Thyroid gland (tissue), 4 donors: ENCODE results near the gene SLC38A10. TPM values are rescaled to one million over a fixed set of nuclear protein-coding genes. Genes with fewer than 3 reads are reported as not detected.

Experiments used
- DNase-seq, 2 donors: peaks; one replicate each; pipeline ENCODE4 v3.0.0-alpha.2; 2019
- H3K27ac ChIP-seq, 3 donors: fragments of 200-600 bp; sonication (generic); 1 replicate in 2 of 3; 2 replicates in 1 of 3; pipeline ENCODE4 v1.5.1; 2016 to 2019; ENCODE audit warnings: mild to moderate bottlenecking in 1 of 3, moderate library complexity in 1 of 3
- H3K27me3 ChIP-seq: fragments of 200-600 bp; sonication (generic); one replicate; pipeline ENCODE4 v1.5.1; 2019
- H3K36me3 ChIP-seq, 2 donors: fragments of 200-600 bp; sonication (generic); one replicate each; pipeline ENCODE4 v1.5.1; 2016 to 2019
- H3K4me1 ChIP-seq, 2 donors: fragments of 200-600 bp; sonication (generic); one replicate each; pipeline ENCODE4 v1.5.1; 2017 to 2019
- H3K4me3 ChIP-seq, 3 donors: fragments of 200-600 bp; sonication (generic); replicated peaks in 1 of 3; 1 replicate in 2 of 3; 2 replicates in 1 of 3; pipeline ENCODE4 v1.5.1; 2016; ENCODE audit warnings: mild to moderate bottlenecking in 1 of 3
- H3K9me3 ChIP-seq: fragments of 200-600 bp; sonication (generic); one replicate; pipeline ENCODE4 v1.5.1; 2017
- CTCF ChIP-seq, 6 experiments: fragments of 200-600 bp in 3 of 6; fragments of 450-650 bp in 3 of 6; sonication (generic) in 3 of 6; IDR thresholded peaks; one replicate each; pipeline ENCODE4 v1.5.1; 2016 to 2019; ENCODE audit warnings: antibody characterized with exemption in 6 of 6, mild to moderate bottlenecking in 2 of 6, inconsistent platforms in 1 of 6, moderate library complexity in 1 of 6
- POLR2A ChIP-seq, 2 donors: fragments of 450-650 bp; IDR thresholded peaks; one replicate each; pipeline ENCODE4 v1.6.1; 2017; ENCODE audit warnings: antibody characterized with exemption in 2 of 2, mild to moderate bottlenecking in 2 of 2, moderate library complexity in 1 of 2
- whole genome bisulfite sequencing, 2 donors: methylation state at CpG; one replicate each; pipeline ENCODE4 v1.1.5; 2017; 5-methylcytosine and 5-hydroxymethylcytosine counted together
- intact Hi-C: fragments of 100-400 bp; cut with DNase I; formaldehyde crosslinking; loops from one replicate; pipeline ENCODE4 v1.15.1; 2023
- total RNA-seq, 4 donors: library from RNA; depleted of rRNA; stranded (reverse); fragments of >200 nt; gene quantifications; one replicate each; pipeline ENCODE4 v1.2.3, GENCODE V29; 2016

The SLC38A10 gene
- total RNA-seq, 4 donors from 2014 or later = 81.8 to 140 (median 121) TPM

DNA sequence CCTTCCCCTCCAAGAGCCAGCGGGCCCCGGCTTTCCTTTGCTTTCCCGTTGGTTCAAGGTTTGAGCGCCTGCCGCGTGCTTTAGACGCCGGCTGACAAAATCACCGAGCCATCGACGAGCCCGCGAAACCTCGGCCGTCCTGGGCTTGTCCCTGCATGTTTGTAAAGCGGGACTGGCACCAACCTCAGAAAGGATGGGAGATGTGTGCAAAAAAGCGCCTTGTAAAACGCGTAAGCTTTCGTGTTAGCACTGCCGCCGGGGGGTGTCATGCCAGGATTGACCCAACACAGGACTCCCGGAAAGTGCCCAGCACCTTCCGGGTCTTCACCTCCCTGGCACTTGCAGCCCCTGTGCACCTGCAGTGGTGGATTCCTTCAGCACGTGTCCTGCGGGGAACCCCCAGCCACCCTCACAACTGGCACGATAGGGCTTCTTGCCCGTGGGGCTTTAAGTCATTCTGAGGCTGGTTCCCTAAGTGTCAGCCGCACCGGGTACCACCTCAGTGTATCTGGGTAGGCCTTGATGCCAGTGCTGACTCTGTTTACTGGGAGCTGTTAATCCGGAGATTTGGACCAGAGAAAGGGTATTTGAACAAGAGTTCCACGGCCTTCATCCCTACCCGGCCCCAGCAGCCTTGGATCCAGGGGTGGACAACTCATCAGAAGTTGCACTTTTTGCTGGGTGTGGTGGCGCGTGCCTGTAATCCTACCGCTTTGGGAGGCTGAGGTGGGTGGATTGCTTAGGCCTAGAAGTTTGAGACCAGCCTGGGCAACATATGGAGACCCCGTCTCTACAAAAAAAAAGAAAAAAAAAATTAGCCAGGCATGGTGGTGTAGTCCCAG is 55.2 kb downstream of the SLC38A10 start:
- intact Hi-C loops = loop anchor here (5.0 kb wide), 1 partner anchor 98 kb away; no protein-coding TSS in a partner anchor
- Histone ChIP-seq H3K36me3 (no peaks in the 10 kb centered on the region), H3K27ac (peak overlapping the region in 2 of 3 donors; percentile 72 to 74), H3K9me3 (no peaks in the 10 kb centered on the region), H3K27me3 (no peaks in the 10 kb centered on the region), H3K4me1 (peaks cover 20 to 22% of the 10 kb centered on the region in 2 donors), H3K4me3 (peak overlapping the region; percentile 34 to 98 (median 79))
- TF ChIP-seq POLR2A (IDR thresholded peaks at IDR 0.05) (no peak), CTCF (IDR thresholded peaks at IDR 0.05) (no peak)
- DNase-seq = no peak
- 14 to 30% methylated on average over 15 to 31 of the region's 37 CpGs for WGBS, 2 donors

DNA sequence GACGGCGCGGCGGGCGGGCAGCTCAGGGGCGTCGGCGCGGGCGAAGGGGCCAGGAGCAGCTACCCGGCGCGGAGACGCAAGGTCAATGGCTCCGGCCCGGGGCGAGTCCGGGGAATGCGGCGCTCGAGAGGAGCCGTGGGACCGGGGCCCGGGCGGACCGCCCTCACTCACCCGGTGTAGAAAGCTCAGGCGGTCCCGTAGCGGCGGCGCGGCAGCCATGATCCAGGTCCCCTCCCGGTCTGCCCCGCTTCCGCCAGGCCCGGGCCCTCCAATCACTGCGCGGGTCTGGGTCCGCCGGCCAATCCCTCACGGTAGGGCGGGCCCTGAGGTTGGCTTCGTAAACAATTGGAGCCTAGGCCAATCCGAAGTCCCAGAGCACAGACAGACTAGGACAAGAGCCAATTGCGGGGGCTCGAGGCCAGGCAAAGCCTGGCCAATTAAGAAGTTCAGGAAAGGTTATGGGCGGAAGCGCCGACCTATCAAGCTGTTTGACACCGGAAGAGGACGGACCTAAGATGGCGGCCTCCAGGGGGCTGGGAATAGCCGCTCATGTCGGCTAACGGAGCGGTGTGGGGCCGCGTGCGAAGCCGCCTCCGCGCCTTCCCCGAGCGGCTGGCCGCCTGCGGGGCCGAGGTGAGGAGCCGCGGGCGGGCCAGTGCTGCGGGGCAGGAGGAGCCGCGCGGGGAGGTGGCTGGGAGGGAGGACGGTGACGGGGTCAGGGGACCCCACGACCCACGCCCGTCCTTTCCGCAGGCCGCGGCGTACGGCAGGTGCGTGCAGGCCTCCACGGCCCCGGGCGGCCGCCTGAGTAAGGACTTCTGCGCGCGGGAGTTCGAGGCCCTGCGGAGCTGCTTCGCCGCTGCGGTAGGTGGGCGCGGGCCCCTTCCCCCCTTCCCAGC is 56.0 kb downstream of the SLC38A10 start, which contains the start of the genes NDUFAF8 and TEPSIN:
TSS of gene NDUFAF8 (plus strand) at position 504 of the 899 bp plus-strand sequence. CDS start at position 550, 46 bp downstream.
TSS of gene TEPSIN (minus strand) at position 241 of the 899 bp plus-strand sequence. CDS start at position 219, 22 bp downstream.
- peak within 1 kb of the TSS; percentile 79 to 98 (median 85) for H3K4me3 ChIP-seq
- intact Hi-C loops = loop anchor here (5.0 kb wide), 1 partner anchor 97 kb away; no protein-coding TSS in a partner anchor
- no peaks in the 10 kb centered on the region for H3K36me3 ChIP-seq
- peak; percentile 98 to 99 for DNase-seq
- H3K4me1 ChIP-seq = peaks cover 20 to 22% of the 10 kb centered on the region in 2 donors
- 0% methylated on average over 4 to 22 of the region's 100 CpGs for WGBS, 2 donors
- no peaks in the 10 kb centered on the region for H3K27me3 ChIP-seq
- H3K9me3 ChIP-seq = no peaks in the 10 kb centered on the region
- TF ChIP-seq CTCF (IDR thresholded peaks at IDR 0.05) (no peak), POLR2A (IDR thresholded peaks at IDR 0.05) (peak in 1 of 2 donors; percentile 73)
- peak within 1 kb of the TSS; percentile 65 to 74 (median 72) for H3K27ac ChIP-seq

GRCh38 chr17:81238490-81238814 is 56.7 kb downstream of the SLC38A10 start:
- no peaks in the 10 kb centered on the region for H3K36me3 ChIP-seq
- 0% methylated on average over 2 to 4 of the region's 26 CpGs for WGBS, 2 donors
- H3K4me1 ChIP-seq = peaks cover 20 to 22% of the 10 kb centered on the region in 2 donors
- no peaks in the 10 kb centered on the region for H3K9me3 ChIP-seq
- intact Hi-C loops = loop anchor here (5.0 kb wide), 1 partner anchor 96 kb away; no protein-coding TSS in a partner anchor
- no peak for TF ChIP-seq POLR2A (IDR thresholded peaks at IDR 0.05)
- TF ChIP-seq CTCF (IDR thresholded peaks at IDR 0.05) = no peak
- H3K4me3 ChIP-seq = peak overlapping the region; percentile 64 to 98 (median 85)
- DNase-seq = no peak
- peak overlapping the region in 1 of 3 donors; percentile 30 for H3K27ac ChIP-seq
- H3K27me3 ChIP-seq = no peaks in the 10 kb centered on the region

DNA sequence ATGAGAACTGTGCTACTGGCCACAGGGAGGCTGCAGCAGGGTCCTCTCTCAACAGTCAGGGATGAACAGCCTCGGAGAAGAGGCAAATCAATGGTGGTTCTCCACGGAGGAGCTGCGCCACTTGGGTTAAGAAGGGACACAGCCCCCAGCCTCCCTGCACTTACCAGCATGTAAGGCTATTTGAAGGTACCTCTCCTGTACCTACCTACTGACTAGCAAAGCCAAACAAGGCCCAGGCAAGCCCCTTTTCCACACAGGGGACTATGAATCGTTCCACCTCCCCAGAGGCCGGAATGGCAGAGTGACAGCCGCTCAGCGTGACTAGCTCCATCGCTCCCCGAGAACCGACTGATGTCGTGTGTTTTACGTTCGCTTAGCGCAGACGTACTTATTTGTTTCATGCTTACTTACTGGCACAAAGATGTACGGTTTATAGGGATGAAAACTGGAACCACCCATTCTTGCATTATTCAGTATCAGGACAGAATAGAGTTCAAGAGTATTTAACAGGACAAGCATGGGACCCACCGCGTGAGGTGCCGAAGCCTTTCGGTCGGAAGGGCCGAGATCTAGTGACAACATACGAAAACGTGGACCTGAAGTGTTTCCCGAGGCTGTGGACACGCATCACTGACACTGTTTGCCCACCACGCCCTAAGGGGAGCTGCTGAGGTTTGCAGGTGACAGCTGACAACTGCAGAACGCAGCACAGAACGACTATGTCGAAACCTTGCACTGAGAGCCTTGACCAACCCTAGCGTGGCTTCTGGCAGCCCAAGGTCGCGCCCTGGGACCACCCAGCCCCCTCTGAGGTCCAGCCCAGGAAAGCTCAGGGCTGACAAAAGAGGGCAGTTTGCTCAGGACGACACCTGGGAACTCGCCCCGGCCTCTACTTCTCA is 57.3 kb downstream of the SLC38A10 start:
- intact Hi-C loops = loop anchor here (5.0 kb wide), 1 partner anchor 96 kb away; no protein-coding TSS in a partner anchor
- Histone ChIP-seq H3K9me3 (no peaks in the 10 kb centered on the region), H3K27me3 (no peaks in the 10 kb centered on the region), H3K4me1 (peaks cover 20 to 22% of the 10 kb centered on the region in 2 donors), H3K27ac (no peak overlapping the region), H3K36me3 (peaks cover 0 to 3% of the 10 kb centered on the region in 2 donors), H3K4me3 (peak overlapping the region; percentile 64 to 98 (median 85))
- no peak for TF ChIP-seq CTCF (IDR thresholded peaks at IDR 0.05)
- no peak for TF ChIP-seq POLR2A (IDR thresholded peaks at IDR 0.05)
- no peak for DNase-seq
- WGBS, 2 donors = 47 to 54% methylated on average over 31 to 36 of the region's 36 CpGs
